H1 (cell line): ENCODE data around the gene ANKS1A. TPM values are rescaled to one million over a fixed set of nuclear protein-coding genes. Genes with fewer than 3 reads are reported as not detected.

Experiments
- CTCF ChIA-PET: fragments of 300-600 bp; sonication (Branson Sonifier 250); formaldehyde crosslinking; loops from one replicate; lab custom pipeline; 2021; ENCODE audit not compliant: partially characterized antibody; lab: Charles Lee
- POLR2A ChIA-PET: fragments of 300-600 bp; sonication (Branson Sonifier 250); formaldehyde crosslinking; loops from one replicate; lab custom pipeline; 2021; ENCODE audit warnings: inconsistent platforms; ENCODE audit not compliant: partially characterized antibody; lab: Charles Lee
- DNase-seq, 2 experiments: peaks; one replicate each; pipeline versions ENCODE4 v3.0.0 to v3.0.0-alpha.2; 2010 to 2022; ENCODE audit warnings: low spot score in 2 of 2, low read depth in 1 of 2, mixed read lengths in 1 of 2
- FAIRE-seq: peaks from 2 replicates; lab custom pipeline; 2011; peaks lifted over from hg19 to GRCh38; lab: Jason Lieb, UNC
- H2AFZ ChIP-seq: 2 replicates; pipeline ENCODE4 v1.8.1; 2012; ENCODE audit warnings: low read length, inconsistent platforms
- H2AK5ac ChIP-seq: 2 replicates; pipeline ENCODE4 v1.6.1; 2013; ENCODE audit warnings: low read depth, low read length
- H2BK120ac ChIP-seq: replicated peaks from 2 replicates; pipeline ENCODE3; 2013; ENCODE audit warnings: low read depth, low read length, inconsistent platforms
- H2BK12ac ChIP-seq: 2 replicates; pipeline ENCODE4 v1.6.1; 2013; ENCODE audit warnings: low read depth, low read length
- H2BK15ac ChIP-seq: 2 replicates; pipeline ENCODE4 v1.6.1; 2013; ENCODE audit warnings: low read length
- H2BK20ac ChIP-seq: 2 replicates; pipeline ENCODE4 v1.6.1; 2013; ENCODE audit warnings: low read length
- H2BK5ac ChIP-seq: 2 replicates; pipeline ENCODE4 v1.6.1; 2013; ENCODE audit warnings: low read depth, low read length
- H3K14ac ChIP-seq: 2 replicates; pipeline ENCODE4 v1.6.1; 2013; ENCODE audit warnings: inconsistent platforms; ENCODE audit not compliant: insufficient read length
- H3K18ac ChIP-seq: 2 replicates; pipeline ENCODE4 v1.6.1; 2013; ENCODE audit warnings: low read length; ENCODE audit errors: extremely low read depth
- H3K23ac ChIP-seq: 2 replicates; pipeline ENCODE4 v1.6.1; 2013; ENCODE audit warnings: inconsistent platforms; ENCODE audit not compliant: insufficient read length
- H3K23me2 ChIP-seq: 2 replicates; pipeline ENCODE4 v1.6.1; 2013; ENCODE audit warnings: low read depth, low read length
- H3K27ac ChIP-seq: 2 replicates; pipeline ENCODE4 v1.6.1; 2011; ENCODE audit warnings: low read depth, low read length, inconsistent platforms
- H3K27me3 ChIP-seq, 4 experiments: replicated peaks in 1 of 4; 1 replicate in 1 of 4; 2 replicates in 3 of 4; pipeline versions ENCODE4 v1.6.1 to v1.8.1; 2011 to 2013; ENCODE audit warnings: low read length in 3 of 4, mild to moderate bottlenecking in 3 of 4, inconsistent platforms in 2 of 4, mixed read lengths in 2 of 4, moderate library complexity in 1 of 4; ENCODE audit not compliant: control insufficient read depth in 3 of 4, insufficient read depth in 3 of 4; ENCODE audit errors: extremely low read depth in 1 of 4
- H3K36me3 ChIP-seq, 4 experiments: 2 replicates each; pipeline versions ENCODE4 v1.6.1 to v1.8.1; 2011 to 2013; ENCODE audit warnings: mild to moderate bottlenecking in 4 of 4, low read length in 3 of 4, moderate library complexity in 2 of 4, control low read depth in 1 of 4, inconsistent platforms in 1 of 4; ENCODE audit not compliant: insufficient read depth in 4 of 4, control insufficient read depth in 2 of 4
- H3K4ac ChIP-seq: replicated peaks from 2 replicates; pipeline ENCODE3; 2013; ENCODE audit warnings: low read length, low read depth, mixed read lengths, inconsistent platforms; ENCODE audit not compliant: insufficient read length
- H3K4me1 ChIP-seq, 4 experiments: replicated peaks in 1 of 4; 1 replicate in 1 of 4; 2 replicates in 3 of 4; pipeline versions ENCODE4 v1.6.1 to v1.8.1; 2011 to 2013; ENCODE audit warnings: low read length in 3 of 4, inconsistent platforms in 2 of 4, mixed read lengths in 1 of 4; ENCODE audit not compliant: insufficient read depth in 4 of 4, control insufficient read depth in 3 of 4
- H3K4me2 ChIP-seq, 2 experiments: 2 replicates each; pipeline versions ENCODE4 v1.6.1 to v1.8.1; 2011 to 2013; ENCODE audit warnings: low read depth in 2 of 2, low read length in 2 of 2, control low read depth in 1 of 2, inconsistent platforms in 1 of 2, mild to moderate bottlenecking in 1 of 2; ENCODE audit not compliant: insufficient read depth in 1 of 2
- H3K4me3 ChIP-seq, 4 experiments: fragments of 200-600, 300-600 bp in 1 of 4; sonication (generic), shearing (Covaris generic), sonication (Bioruptor Twin) in 1 of 4; 2 replicates each; pipeline versions ENCODE4 v1.5.1 to v1.8.1; 2011 to 2016; ENCODE audit warnings: low read length in 4 of 4, low read depth in 3 of 4, control low read depth in 2 of 4, inconsistent platforms in 2 of 4, mild to moderate bottlenecking in 2 of 4, mixed read lengths in 1 of 4, moderate library complexity in 1 of 4; ENCODE audit not compliant: insufficient read depth in 2 of 4; ENCODE audit errors: extremely low read depth in 1 of 4
- H3K56ac ChIP-seq: replicated peaks from 2 replicates; pipeline ENCODE3; 2013; ENCODE audit warnings: low read depth, mild to moderate bottlenecking, mixed read lengths, low read length, inconsistent platforms; ENCODE audit not compliant: insufficient read length
- H3K79me1 ChIP-seq: 2 replicates; pipeline ENCODE4 v1.6.1; 2013; ENCODE audit warnings: low read depth, low read length, control low read depth
- H3K79me2 ChIP-seq, 2 experiments: 2 replicates each; pipeline versions ENCODE4 v1.6.1 to v1.8.1; 2012 to 2013; ENCODE audit warnings: low read length in 2 of 2, mild to moderate bottlenecking in 2 of 2, inconsistent platforms in 1 of 2; ENCODE audit not compliant: insufficient read depth in 2 of 2, control insufficient read depth in 1 of 2
- H3K9ac ChIP-seq, 4 experiments: replicated peaks in 1 of 4; 1 replicate in 1 of 4; 2 replicates in 3 of 4; pipeline versions ENCODE4 v1.6.1 to v1.8.1; 2011 to 2013; ENCODE audit warnings: low read depth in 3 of 4, low read length in 3 of 4, control low read depth in 2 of 4, mild to moderate bottlenecking in 2 of 4, moderate library complexity in 2 of 4, inconsistent platforms in 1 of 4; ENCODE audit errors: extremely low read depth in 1 of 4
- H3K9me3 ChIP-seq, 2 experiments: 2 replicates each; pipeline versions ENCODE4 v1.6.1 to v1.8.1; 2012 to 2013; ENCODE audit warnings: mild to moderate bottlenecking in 2 of 2, moderate library complexity in 2 of 2, control low read depth in 1 of 2, inconsistent platforms in 1 of 2, low read depth in 1 of 2, low read length in 1 of 2, mixed read lengths in 1 of 2; ENCODE audit not compliant: insufficient read depth in 2 of 2
- H4K20me1 ChIP-seq, 2 experiments: replicated peaks in 1 of 2; 2 replicates each; pipeline versions ENCODE3 to v1.8.1; 2011 to 2013; ENCODE audit warnings: inconsistent platforms in 2 of 2, low read length in 2 of 2, mild to moderate bottlenecking in 1 of 2; ENCODE audit not compliant: insufficient read depth in 2 of 2, control insufficient read depth in 1 of 2
- H4K5ac ChIP-seq: 2 replicates; pipeline ENCODE4 v1.6.1; 2013; ENCODE audit warnings: low read length, low read depth, mixed read lengths, inconsistent platforms; ENCODE audit not compliant: insufficient read length
- H4K8ac ChIP-seq: 2 replicates; pipeline ENCODE4 v1.8.0; 2013; ENCODE audit warnings: mild to moderate bottlenecking, moderate library complexity, low read length, inconsistent platforms; ENCODE audit not compliant: insufficient read depth; ENCODE audit errors: extremely low read depth
- H4K91ac ChIP-seq: replicated peaks from 2 replicates; pipeline ENCODE3; 2013; ENCODE audit warnings: low read length, mixed read lengths, inconsistent platforms; ENCODE audit not compliant: insufficient read length
- CEBPB ChIP-seq: IDR thresholded peaks from 2 replicates; pipeline ENCODE4 v1.6.1; 2012; ENCODE audit warnings: low read depth, low read length
- CHD1 ChIP-seq: IDR thresholded peaks from 2 replicates; pipeline ENCODE4 v1.6.1; 2012; ENCODE audit warnings: low read depth, low read length, improper control_type of control experiment
- E2F6 ChIP-seq: IDR thresholded peaks from 2 replicates; pipeline ENCODE4 v1.6.1; 2012; ENCODE audit warnings: inconsistent platforms
- GTF2F1 ChIP-seq: IDR thresholded peaks from 2 replicates; pipeline ENCODE4 v1.6.1; 2012; ENCODE audit warnings: low read depth, low read length, improper control_type of control experiment, borderline replicate concordance
- POLR2AphosphoS5 ChIP-seq: IDR thresholded peaks from 2 replicates; pipeline ENCODE4 v1.6.1; 2011; ENCODE audit warnings: low read depth, low read length
- RBBP5 ChIP-seq: IDR thresholded peaks from 2 replicates; pipeline ENCODE4 v1.7.1; 2012; ENCODE audit warnings: low read depth, mild to moderate bottlenecking, inconsistent platforms, low read length, moderate library complexity, borderline replicate concordance
- RNF2 ChIP-seq: fragments of 200-900, 300-1000 bp; sonication (generic); IDR thresholded peaks from 2 replicates; pipeline ENCODE4 v1.7.1; 2016; ENCODE audit warnings: borderline replicate concordance, low read depth, mild to moderate bottlenecking, antibody characterized with exemption, low read length; ENCODE audit not compliant: poor library complexity, severe bottlenecking; ENCODE audit errors: missing control alignments
- SIX5 ChIP-seq: IDR thresholded peaks from 2 replicates; pipeline ENCODE4 v1.6.1; 2011; ENCODE audit warnings: mild to moderate bottlenecking, low read depth, low read length
- SP2 ChIP-seq: IDR thresholded peaks from 2 replicates; pipeline ENCODE4 v1.6.1; 2012; ENCODE audit warnings: mild to moderate bottlenecking, low read length, inconsistent platforms
- SRF ChIP-seq: IDR thresholded peaks from 2 replicates; pipeline ENCODE4 v1.6.1; 2011; ENCODE audit warnings: mild to moderate bottlenecking, low read depth, low read length, moderate library complexity
- TBP ChIP-seq: IDR thresholded peaks from 2 replicates; pipeline ENCODE4 v1.6.1; 2011; ENCODE audit warnings: low read depth, low read length, improper control_type of control experiment
- WGBS, 2 experiments: shearing (Covaris generic) in 1 of 2; methylation state at CpG; one replicate each; pipeline versions ENCODE4 v1.1.6 to v1.1.7; 2013 to 2015; ENCODE audit warnings: low lambda C conversion rate in 2 of 2, mixed read lengths in 2 of 2, inconsistent platforms in 1 of 2, low coverage in 1 of 2, missing lambda C conversion rate in 1 of 2; ENCODE audit not compliant: insufficient replicate concordance in 2 of 2, insufficient coverage in 1 of 2, insufficient read length in 1 of 2; ENCODE audit errors: extremely low coverage in 1 of 2, missing lambda C conversion rate in 1 of 2; 5-methylcytosine and 5-hydroxymethylcytosine counted together
- polyA plus RNA-seq, 7 experiments: library from polyadenylated mRNA; depleted of rRNA in 3 of 7; stranded (reverse) in 5 of 7; unstranded in 2 of 7; fragments of >200 nt in 5 of 7; fragments of 200-250 nt in 2 of 7; gene quantifications; 1 replicate in 5 of 7; 2 replicates in 1 of 7; 4 replicates in 1 of 7; pipeline versions ENCODE4 v1.2.1 to v1.2.3, GENCODE V29; 2011 to 2013; ENCODE audit warnings: missing spikeins in 2 of 7, mixed read lengths in 2 of 7
- total RNA-seq: library from RNA; stranded (reverse); fragmentation: NEBNext Ultra II Directional; extraction: Animal tissue kit (Norgen Biotek cat#: 25700); gene quantifications from 2 replicates; pipeline ENCODE4 v1.2.1, GENCODE V29; 2021

ANKS1A gene
- total and polyA plus RNA-seq, 2 of the 8 experiments (the other 6 are each of a cell fraction or from before 2014, with no cell fraction given) = 9.8 to 30.9 TPM

GRCh38 chr6:35087361-35088280 is 198.6 kb downstream of the ANKS1A start:
- Histone ChIP-seq H3K9me3 (no peaks in the 10 kb centered on the region), H3K56ac (no peak overlapping the region), H4K8ac (no peak overlapping the region), H3K4me2 (no peak overlapping the region), H4K5ac (no peak overlapping the region), H3K23me2 (no peaks in the 10 kb centered on the region), H4K20me1 (peaks cover 0 to 3% of the 10 kb centered on the region in 2 experiments), H2AFZ (no peak overlapping the region), H3K4me3 (no peak overlapping the region), H3K79me2 (no peaks in the 10 kb centered on the region), H3K23ac (no peak overlapping the region), H3K27ac (no peak overlapping the region), H2BK20ac (no peak overlapping the region), H3K36me3 (peaks cover 3 to 17% (median 8%) of the 10 kb centered on the region in 4 experiments; a peak in 6 of 8 replicates), H3K4ac (no peak overlapping the region), H3K27me3 (no peaks in the 10 kb centered on the region), H3K79me1 (no peaks in the 10 kb centered on the region), H3K14ac (no peak overlapping the region), H4K91ac (no peak overlapping the region), H3K4me1 (peaks cover 0 to under 1% (median 0%) of the 10 kb centered on the region in 4 experiments; a peak in 4 of 7 replicates), H3K9ac (no peak overlapping the region), H2AK5ac (no peak overlapping the region), H2BK5ac (peak overlapping the region; percentile 35; the same call in 1 of the 2 replicates), H2BK12ac (no peak overlapping the region), H2BK120ac (no peak overlapping the region), H3K18ac (no peak overlapping the region), H2BK15ac (no peak overlapping the region)
- POLR2A ChIA-PET = interaction anchor here (1.2 kb wide), 1 partner anchor 40 kb away, joined by 3 read pairs; no protein-coding TSS in a partner anchor
- FAIRE-seq (no peak), DNase-seq (peak in 1 of 2 experiments; percentile 36)
- CTCF ChIA-PET = interaction anchor here (0.5 to 3.4 kb wide), 9 partner anchors 9 to 1108 kb away, joined by 3 to 13 read pairs (median 4); no protein-coding TSS in a partner anchor
- 93% methylated on average over 22 of the region's 22 CpGs; no CpG with 5 or more reads in 1 of the 2 experiments for WGBS, 2 experiments
- no peak for TF ChIP-seq GTF2F1
- TF ChIP-seq SIX5 = no peak
- no peak for TF ChIP-seq CEBPB
- no peak for TF ChIP-seq CHD1
- TF ChIP-seq E2F6 = no peak
- TF ChIP-seq POLR2AphosphoS5 = no peak
- no peak for TF ChIP-seq TBP
- no peak for TF ChIP-seq SP2
- TF ChIP-seq RBBP5 = no peak
- TF ChIP-seq SRF = no peak
- TF ChIP-seq RNF2 = no peak
